GM13977 (cell line): Measurements from ENCODE around the gene SKP2.
A peak's percentile ranks its signal among the peaks of the same experiment; 100 is the strongest.
"Not testable (repeated sequence)": the region's sequence is repeated elsewhere in the genome, so short reads cannot be mapped to it uniquely, and the experiment has no call there.

ENCODE experiments used
- DNase-seq: peaks from one replicate; pipeline ENCODE4 v3.0.0; 2012; ENCODE audit warnings: low spot score
- in situ Hi-C: fragments of 300-500 bp; cut with MboI; formaldehyde crosslinking; loops from one replicate; pipeline ENCODE4 v1.12.0; 2022; ENCODE audit warnings: low sequenced_read_pairs, low pct_unique_long_range_greater_than_20kb, mixed read lengths, inconsistent platforms; ENCODE audit not compliant: unreplicated experiment
- TF ChIP-seq, protein P1 (sequence below): IDR thresholded peaks from 2 replicates; pipeline ENCODE4 v1.5.1; 2012; ENCODE audit warnings: mild to moderate bottlenecking, control low read depth; ENCODE audit not compliant: insufficient read depth; ENCODE audit errors: extremely low read depth, missing control alignments

The SKP2 gene

DNA sequence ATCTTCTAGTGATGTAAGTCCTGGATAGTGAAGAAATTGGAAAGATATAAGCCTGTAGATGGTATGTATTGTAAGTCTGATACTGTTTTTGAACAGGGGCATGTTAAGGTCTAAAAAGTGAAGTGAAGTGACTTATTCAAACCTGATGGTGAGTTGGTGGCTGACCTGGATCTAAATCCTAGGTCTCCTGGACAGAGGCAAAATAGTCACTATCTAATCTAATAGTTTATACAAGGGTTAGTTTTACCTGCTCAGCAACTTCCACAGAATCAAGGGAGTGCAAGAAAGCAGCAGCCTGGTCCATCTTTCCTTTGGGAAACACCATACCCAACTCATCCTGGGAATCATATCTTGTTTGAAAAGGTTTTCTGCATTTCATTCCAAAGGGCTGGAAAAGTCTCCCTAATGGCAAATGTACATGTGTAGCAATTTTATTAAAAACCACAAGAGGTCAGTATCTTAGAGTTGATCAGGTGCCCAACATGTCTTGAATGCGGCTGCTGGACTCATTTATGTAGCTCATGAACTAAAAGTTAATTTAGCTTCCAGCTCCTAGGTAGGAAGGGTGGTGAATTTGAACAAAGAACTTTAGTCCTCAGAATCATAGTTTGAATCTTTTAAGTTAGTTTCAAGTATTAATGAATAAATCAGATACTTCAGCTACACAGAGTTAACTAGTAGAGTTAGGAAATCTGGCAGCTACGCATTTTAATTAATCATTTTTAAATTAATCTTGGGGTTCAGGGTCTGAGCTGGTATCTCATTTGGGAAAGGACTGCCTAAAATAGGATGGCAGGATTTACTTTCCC is 26.0 kb downstream of the SKP2 start:
- in situ Hi-C loops = no loop called here
- DNase-seq = no peak
- TF ChIP-seq, protein P1, sequence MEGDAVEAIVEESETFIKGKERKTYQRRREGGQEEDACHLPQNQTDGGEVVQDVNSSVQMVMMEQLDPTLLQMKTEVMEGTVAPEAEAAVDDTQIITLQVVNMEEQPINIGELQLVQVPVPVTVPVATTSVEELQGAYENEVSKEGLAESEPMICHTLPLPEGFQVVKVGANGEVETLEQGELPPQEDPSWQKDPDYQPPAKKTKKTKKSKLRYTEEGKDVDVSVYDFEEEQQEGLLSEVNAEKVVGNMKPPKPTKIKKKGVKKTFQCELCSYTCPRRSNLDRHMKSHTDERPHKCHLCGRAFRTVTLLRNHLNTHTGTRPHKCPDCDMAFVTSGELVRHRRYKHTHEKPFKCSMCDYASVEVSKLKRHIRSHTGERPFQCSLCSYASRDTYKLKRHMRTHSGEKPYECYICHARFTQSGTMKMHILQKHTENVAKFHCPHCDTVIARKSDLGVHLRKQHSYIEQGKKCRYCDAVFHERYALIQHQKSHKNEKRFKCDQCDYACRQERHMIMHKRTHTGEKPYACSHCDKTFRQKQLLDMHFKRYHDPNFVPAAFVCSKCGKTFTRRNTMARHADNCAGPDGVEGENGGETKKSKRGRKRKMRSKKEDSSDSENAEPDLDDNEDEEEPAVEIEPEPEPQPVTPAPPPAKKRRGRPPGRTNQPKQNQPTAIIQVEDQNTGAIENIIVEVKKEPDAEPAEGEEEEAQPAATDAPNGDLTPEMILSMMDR = peak; percentile 39

GRCh38 chr5:36178524-36178890 is 26.6 kb downstream of the SKP2 start:
- DNase-seq = no peak
- TF ChIP-seq, protein P1 = no peak
- in situ Hi-C loops = no loop called here

DNA sequence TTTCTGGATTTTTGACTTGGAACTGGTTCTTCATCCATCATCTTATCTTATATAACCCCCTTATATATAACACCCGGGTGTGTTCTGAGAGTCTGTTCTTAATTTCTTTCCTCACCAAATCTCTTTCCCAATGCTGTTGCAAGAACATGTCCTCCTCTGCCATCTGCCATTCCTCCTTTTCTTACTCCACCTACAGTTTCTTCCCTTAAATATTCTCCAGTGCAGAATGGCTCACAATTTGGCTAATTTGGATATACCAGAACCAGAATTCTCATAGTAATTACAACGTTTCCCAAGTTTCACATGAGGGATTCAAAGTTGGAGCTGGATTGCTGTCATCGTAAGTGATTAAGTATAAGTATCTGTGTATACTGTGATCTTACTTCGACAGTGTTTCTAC is 28.0 kb downstream of the SKP2 start:
- DNase-seq = no peak
- in situ Hi-C loops = no loop called here
- TF ChIP-seq, protein P1 = no peak

- no peak for DNase-seq
These were observed 28.8 kb downstream of the SKP2 start for GRCh38 chr5:36180556-36181350.

GRCh38 chr5:36181774-36182173 is 29.9 kb downstream of the SKP2 start:
- DNase-seq = no peak
- in situ Hi-C loops = no loop called here
- TF ChIP-seq, protein P1 = no peak

More at GRCh38 chr5:36180556-36181350, 28.8 kb downstream of the SKP2 start:
- TF ChIP-seq, protein P1 = no peak
- in situ Hi-C loops = no loop called here

DNA sequence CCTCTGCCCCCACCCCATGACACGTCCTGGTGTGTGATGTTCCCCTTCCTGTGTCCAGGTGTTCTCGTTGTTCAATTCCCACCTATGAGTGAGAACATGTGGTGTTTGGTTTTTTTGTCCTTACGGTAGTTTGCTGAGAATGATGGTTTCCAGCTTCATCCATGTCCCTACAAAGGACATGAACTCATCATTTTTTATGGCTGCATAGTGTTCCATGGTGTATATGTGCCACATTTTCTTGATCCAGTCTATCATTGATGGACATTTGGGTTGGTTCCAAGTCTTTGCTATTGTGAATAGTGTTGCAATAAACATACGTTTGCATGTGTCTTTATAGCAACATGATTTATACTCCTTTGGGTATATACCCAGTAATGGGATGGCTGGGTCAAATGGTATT is 32.5 kb downstream of the SKP2 start:
- in situ Hi-C loops, DNase-seq: not testable (repeated sequence)

GRCh38 chr5:36193746-36194145 is 41.8 kb downstream of the SKP2 start:
- TF ChIP-seq, protein P1 = no peak
- in situ Hi-C loops = no loop called here
- no peak for DNase-seq
